GM18511 (cell line): Measurements from ENCODE around the gene BICD2.

Experiments
- ATAC-seq: cut with Tn5 transposase; IDR thresholded peaks from one replicate; pipeline ENCODE4 v1.9.1; 2021; ENCODE audit warnings: mild to moderate bottlenecking, moderate library complexity; ENCODE audit not compliant: unreplicated experiment

BICD2 gene

DNA sequence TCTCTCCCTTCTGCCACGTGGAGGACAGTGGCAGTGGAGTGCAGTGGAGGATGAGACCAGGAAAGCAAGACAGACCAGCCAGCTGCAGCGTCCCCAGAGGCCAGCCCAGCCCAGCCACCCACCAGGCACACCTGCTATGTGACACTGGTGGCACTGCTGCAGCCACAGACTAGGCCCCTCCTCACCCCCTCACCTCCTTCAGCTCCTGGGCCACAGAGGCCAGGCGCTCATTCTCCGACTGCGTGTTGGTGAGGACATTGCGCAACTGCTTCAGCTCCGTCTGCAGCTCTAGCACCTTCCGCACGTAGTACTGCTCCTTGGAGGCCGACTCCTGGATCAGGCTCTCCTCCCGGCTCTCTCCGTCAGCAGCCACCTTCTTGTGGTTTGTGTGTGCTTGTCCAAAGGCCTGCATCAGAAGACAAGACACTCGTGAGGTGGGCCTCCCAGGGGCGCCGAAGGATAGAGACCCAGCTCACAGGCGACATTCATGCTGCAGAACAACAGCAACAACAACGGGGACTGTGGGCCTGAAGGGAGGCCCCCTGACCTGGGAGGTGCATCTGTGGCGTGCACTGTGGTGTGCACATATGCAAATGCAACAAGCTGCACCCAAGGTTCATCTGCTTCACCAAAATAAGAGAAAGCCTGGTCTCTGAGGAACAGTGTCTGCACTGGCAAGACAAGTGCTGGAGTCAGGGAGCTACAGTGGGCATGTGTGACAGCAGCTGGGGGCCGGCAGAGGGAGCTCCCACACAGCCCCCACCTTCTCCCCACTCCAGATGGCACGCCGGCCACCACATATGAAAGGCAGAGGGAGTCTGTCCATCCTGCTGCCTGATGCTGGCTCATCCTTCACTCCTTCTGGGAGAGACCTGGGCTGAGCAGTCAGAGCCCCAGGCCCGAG is 35.5 kb downstream of the BICD2 start:
- ATAC-seq, result peak; percentile 93

DNA sequence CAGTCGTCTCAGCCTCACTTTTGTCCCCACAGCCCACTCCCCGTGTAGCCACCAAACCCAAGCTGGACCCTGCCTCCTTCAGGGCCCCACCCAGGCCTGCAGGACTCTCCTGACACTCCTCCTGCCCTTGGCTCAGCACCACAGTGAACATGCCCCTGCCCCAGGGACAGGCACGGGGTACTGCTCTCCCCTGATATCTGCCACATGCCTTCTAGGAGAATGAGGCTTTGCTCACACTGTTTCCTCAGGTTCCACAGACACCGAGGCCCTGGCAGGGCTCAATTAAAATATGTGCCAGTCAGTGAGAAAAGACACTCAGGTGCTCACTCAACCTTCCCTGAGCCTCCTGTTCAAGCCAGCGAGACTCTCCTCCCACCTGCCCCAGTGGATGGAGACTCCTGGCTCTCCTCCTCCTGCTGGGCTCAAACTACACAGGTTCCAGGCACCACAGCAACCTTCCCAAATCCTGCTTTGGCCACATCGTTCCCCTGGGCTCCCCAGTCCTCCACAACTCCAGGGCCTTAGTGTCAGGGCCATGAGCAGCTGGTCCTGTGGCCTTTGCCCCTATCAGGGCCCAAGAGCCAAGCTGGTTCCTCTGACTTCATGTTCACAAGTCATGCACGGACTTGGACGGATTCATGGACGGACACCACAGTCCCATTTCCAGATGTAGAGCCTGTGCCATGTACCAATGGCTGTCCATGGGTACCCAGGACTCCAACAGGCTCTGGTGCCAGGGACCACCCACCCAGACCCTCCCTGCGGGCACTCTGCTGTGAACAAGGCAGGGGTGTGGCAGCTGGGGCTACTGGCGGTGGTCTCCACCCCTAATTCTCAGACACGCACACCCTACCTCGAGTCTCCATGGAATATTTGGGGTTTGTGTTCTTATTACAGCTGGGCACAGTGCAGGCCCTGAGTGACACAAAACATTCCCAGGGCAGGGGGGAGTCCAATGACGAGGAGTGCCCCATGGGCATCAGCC is 36.6 kb downstream of the BICD2 start:
- ATAC-seq, result no peak

DNA sequence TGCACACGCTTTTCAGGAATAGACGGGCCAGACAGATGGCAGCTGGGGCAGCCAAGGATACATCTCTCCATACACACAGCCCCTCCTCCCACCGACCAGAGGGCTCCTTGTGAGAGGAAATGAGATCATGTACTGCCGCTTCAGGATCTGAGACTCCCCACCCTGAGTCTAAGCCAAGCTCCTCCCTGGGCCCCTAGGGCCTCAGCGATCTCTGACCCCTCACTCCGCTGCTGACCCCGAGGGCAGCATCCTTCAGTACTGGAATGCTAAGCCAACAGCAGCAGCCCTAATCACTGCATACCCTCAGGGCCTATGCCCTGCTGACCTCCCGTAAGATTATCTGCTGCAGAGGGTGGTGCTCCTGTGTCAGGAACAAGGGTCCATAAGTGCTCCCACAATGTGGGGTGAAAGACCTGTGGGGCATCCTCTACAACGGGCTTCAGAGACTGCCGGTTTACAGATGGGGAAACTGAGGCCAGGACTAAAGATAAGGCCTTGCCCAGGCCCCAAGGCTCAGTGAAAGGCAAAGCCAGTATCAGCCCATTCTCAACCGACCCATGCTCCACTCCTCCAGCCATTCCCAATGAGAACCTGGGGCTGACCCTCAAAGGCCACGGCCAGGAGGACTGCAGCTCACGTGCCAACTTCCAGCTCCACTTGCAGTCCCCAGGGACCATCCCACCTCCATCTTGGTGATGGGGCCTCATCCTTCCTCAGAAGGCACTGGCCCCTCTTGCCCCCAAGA is 37.5 kb downstream of the BICD2 start:
- ATAC-seq, result no peak

DNA sequence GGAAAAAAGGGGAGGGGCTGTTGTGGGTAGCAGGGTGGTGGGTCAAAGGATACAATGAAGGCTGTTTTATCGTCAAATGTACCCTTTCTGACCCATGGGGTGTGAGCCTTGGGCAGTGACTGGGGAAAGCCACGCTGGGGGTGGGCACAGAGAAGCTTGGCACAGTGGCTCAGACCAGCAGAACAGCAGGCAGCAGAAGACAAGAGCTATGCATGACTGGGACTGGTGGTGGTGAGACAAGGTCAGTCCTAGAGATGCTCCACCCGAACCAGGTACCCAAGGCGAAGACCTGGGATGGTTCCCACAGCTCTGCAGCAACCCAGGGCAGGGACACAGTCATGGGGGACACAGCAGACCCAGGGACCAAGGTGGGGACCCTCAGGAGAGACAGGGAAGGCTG is 38.3 kb downstream of the BICD2 start:
- ATAC-seq, result no peak

DNA sequence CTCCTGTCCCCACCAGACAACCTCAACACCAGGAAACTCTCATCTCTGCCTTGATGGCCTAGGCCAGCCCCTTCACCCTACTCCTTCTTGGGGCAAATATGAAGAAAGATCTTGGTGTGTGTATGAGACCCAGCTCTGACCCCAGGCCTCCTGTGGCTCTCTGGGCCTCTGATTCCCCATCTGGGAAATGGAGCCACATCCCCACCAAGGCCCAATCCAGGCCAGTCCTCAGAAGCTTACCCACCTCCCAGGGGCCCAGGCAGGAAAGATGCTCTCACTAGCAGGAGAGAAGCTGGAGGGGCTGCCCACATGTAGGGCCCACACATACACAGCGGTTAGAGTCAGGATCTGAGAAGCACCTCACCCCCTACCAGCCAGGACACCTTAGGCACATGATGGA is 38.9 kb downstream of the BICD2 start:
- no peak for ATAC-seq

DNA sequence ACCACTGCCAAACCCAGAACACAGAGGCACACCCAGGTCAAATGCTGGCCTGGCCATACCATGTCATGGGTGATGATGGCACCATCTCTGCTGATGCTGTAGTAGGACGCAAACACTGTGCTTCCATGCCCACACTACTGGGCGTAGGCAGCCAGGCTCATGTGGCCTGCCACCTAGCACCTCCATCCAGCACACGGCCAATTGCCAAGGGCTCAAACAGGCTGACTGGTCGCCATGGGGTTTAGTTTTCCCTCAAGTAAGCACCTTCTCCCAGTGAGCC is 39.4 kb downstream of the BICD2 start:
- no peak for ATAC-seq

DNA sequence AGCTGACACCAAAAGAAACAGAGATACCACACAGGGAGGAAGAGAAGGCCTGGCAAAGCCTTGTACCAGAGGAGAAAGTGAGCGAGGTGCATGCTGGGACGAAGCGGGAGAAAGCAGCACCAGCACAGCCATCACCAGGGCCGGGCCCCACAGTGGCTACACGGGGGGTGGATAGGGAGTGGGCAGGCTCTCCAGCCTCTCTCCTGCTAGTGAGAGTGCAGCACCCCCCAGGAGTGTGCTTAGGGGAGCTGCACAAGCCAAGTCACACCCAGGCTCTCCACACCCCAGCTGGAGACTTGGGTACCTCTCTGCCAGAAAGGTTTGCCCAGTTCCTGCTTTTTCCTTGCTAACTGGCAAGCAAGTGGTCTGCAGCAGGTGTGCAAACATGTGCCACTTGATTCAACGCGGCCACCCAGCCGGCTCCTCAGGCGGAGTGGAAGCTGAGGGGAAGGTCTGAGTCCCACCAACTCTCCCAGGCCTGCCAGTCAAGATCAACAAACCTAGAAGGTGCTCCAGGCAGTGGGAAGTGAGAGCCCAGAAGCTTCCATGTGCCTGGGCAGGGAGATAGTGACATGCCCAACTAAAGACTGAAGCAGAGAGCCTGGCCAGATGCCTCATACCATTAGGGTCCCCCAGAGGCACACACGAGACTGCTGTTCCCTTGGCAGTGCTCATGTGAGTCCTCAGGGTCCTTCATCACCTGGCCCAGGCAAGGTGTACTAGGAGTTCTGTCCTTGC is 39.9 kb downstream of the BICD2 start:
- ATAC-seq, result no peak

DNA sequence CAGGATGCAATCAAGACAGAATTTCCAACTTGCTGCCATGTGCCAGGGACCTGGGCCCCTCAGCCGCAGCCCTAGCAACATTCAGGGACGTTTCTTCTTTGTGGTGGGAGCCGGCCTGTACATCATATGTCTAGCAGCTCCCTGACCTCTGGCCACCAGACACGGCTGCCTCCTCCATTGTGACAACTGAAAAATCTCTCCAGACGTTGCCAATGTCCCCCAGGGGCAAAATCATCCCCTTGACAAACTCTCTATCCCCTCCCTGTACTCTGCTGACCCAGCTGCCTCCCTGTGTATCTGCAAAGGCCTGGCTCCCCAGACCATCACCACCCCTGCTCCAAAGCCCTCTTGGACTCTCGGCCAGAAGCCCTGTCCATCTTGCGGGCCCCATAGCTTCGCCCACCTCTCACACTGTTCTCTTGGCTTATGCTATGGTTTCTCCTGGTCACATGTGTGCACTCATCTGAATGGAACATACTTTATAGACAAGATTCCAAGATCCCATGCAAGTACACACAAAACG is 40.8 kb downstream of the BICD2 start:
- ATAC-seq, result no peak

DNA sequence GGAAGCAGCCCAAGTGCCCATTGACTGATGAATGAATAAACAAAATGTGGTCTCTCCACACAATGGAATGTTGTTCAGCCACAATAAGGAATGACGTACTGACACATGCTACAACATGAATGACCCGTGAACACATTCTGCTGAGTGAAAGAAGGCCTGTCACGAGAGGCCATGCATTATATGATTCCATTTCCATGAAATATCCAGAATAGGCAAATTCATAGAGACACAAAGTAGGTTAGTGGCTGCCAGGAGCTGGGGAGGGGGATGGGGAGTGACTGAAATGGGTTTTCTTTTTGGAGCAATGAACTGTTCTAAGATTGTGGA is 41.4 kb downstream of the BICD2 start:
- no peak for ATAC-seq

DNA sequence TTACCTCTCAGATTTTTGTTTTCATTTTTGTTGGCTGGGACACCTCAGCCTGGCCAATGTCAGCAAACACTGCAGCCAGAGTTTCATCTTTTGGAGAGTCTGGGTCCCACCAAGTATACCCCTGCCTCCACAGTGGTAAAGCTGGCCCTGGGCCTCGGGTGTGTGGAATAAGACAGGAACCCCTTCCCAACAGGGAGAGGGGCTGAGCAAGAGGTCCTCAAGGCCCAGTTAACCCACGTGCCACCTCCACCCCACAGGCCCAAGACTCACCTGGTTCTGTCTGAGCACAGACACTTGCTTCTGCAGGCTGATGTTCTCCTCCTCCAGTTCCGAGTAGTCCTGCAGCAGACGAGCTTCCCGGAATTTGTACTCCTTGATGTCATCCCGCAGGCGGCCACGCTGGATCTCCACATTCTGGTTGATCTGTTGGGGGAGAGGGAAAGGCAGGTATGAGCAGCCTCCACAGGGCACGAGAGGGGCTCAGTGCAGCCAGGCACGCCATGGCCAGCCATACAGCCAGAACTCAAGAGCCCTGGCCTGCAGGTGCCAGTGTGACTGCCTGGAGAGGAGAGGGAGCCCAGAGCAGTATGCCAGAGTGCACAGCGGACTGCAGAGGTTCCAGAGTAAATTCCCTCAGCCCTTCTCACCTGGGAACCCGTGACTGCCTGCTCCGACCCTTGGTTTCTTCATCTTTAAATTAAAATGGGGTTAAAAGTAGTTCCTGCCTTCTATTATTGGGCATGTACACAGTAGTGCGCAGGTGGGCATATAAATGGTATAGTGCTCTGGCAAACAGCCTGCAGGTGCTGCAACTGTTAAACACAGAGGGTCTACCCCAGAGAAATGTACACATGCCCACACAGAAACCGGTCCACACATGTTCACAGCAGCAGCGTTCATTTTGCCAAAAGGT is 42.0 kb downstream of the BICD2 start:
- ATAC-seq, result no peak

DNA sequence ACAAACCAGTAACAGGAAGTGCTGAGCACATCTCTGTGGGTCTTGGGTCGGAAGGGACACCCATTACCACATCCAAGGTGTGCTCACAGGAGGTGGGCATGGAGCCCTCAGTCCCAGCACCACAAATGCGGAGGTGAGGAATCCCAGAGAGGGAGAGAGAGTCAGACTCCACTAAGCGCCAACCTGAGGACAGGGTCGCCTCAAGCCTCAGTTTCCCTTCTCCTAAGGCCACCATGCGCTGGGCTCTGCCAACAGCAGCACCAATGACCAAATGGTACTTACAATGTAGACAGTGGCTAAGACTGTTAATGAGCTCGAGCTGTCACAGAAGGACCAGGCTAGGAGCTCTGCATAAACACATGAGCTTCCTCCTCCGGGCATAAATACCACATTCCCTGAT is 43.1 kb downstream of the BICD2 start:
- no peak for ATAC-seq

DNA sequence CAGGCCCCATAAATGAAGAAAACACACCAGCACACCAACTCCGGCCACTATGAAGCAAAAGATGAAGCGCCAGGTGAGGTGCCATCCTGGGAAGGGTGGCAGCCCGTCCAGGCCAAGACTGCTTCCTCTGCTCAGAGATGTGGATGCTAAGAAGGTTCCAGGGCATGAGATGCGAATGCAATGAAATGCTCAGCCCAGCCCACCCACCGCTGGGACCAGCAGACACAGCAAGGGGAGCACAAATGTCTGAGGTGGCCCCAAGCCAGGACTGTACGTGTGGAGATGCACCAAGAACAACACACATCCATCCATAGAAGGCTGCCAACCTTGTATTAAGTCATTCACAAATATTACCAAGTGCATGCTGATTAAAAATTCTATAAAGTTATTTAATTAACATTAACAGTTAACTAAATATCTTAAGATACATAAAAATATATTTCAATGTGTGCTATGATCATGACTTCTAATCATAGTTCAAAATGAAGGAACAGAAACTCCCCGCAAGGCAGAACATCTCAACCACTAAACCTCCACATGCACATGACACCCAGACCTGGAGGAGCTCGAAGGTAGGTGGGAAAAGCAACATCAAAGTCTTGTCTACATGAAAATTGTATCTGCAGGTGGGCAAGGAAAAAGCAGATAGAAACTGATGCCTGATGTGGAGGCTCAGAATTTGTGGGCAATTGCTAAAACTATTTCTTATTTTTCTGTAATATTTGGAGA is 43.7 kb downstream of the BICD2 start:
- peak; percentile 58 for ATAC-seq

DNA sequence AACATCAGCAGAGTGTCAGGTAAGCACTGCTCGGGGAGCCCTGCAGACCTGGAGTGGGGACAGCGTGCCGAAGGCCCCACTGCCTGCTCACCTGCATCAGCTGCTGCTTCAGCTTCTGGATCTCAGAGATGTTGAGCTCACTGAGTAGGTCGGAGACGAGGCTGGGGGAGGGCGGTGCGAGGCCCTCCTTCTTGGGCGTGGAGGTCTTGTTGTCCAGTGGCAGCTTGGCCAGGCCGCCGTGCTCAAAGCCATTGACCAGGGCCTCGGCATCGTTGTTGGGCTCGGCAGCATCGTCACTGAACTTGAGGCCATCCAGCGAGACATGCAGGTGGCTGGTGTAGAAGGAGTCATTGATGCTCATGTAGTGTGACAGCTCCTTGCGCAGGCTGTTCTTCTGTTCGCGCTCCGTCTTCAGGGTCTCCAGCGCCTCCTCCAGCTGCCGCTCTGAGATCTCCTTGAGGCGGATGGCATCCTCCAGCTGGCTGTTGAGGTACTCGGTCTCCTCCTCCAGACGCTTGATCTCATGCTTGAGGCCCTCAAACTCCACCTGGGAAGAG is 44.3 kb downstream of the BICD2 start:
- no peak for ATAC-seq

DNA sequence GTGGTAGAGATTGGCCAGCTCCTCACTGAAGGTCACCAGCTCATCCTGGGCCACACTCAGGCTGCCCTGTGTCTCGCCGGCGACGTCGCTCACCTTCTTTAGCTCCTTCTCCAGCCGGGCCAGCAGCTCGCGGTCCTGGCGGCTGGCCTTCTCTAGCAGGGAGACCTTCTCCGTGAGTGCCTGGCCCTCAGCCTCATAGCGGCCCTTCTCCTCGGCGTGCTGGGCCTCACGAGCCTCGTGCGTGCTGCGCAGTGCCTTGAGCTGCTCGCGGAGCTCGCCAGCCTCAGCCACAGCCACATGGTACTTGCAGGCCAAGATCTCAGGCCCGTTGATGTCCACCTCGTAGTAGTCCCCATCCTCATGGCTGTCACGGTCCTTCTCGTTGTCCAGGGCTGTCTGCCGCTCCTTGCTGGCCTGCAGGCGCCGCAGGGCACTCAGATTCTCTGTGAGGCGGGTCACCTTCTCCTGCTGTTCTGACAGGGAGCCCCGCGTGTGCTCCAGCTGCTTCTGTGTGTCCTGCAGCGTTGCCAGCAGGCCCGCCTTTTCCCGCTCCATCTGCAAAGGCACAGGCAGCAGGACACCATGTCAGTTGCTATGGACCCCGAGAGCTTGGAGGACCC is 45.5 kb downstream of the BICD2 start:
- ATAC-seq, result no peak

DNA sequence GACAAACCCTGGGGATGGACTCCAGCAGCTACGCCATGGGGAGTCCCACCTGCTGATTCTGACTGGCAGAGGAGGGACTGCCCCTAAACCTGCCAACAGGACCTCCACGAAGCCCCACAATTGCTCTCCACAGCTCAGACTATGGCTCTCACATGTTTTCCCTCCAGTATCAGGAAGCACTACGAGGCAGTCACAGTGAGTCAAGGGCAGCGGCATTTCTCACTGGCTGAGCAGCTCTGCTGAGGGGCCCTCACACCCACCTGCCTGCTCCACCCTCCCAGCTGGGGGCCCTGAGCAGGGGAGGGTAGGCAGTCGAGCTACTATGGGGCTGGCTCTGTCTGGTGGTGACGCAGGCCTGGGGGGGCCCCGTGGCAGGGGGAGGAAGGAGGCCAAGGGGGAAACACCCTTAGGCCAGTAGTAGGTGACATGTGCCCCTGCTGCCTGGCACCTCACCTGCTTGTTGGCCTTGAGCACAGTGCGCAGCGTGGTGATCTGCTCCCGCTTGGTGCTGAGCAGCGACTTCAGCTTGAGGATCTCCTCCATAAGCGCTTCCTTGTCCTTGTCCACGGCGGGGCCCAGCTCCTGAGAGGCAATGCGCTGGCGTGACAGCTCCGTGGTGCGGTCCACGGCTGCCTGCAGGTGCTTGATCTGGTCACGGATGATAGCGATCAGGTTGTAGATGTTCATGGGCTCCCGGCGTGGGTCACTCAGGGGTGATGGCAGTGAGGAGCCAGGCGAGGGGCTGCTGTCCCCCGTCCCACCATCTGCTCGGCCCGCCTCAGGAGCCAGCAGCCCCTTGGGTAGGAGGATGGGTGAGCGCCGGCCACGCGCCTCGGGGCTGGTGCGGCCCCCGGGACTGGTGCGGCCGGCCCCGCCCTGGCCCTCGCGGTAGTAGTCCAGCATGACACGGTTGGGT is 46.3 kb downstream of the BICD2 start:
- ATAC-seq, result no peak

DNA sequence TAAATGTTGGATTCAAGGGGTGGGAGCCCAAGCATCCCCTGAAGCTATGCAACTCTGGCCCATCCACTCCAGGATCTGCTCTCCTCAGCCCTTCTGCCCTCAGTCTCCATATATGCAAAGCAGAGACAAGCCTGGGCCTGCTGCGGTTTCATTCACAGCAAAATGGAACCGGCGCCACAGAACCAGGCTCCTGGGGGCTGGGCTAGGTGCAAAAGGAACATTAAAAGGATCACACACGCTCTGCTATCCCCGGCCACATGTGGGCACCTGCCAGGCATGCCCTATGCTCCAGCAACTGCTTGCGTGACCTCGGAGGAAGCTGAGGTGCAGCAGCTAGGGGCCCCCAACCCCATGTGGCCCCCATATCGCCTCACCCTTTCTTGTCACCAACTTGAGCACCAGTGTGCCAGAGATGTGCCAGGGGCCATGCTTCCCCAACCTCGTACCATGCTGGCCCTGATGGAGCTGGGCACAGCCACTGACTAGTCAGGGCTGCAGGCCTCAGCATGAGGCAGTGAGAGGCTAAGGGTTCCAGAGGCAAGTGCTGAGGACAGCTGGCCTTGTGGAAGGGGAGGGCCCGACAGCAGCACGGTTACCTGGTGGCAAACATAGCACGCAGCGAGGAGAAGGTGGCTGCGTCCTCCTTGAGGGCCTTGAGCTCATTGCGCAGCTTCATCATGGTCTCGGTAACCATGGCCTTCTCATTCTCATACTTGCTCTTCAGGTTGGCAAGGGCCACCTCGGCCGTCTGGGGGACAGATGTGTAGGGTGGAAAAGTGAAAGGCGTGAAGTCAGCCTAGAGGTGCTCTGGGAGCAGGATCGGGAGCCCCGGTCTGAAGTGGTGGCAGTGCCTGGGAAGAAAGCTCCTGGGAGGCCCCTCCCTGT is 47.2 kb downstream of the BICD2 start:
- ATAC-seq, result peak; percentile 61
